HG03045 (cell line): ENCODE measurements around the gene PDE11A.

ENCODE experiments used
- ATAC-seq: cut with Tn5 transposase; IDR thresholded peaks from one replicate; pipeline ENCODE4 v1.9.1; 2021; ENCODE audit warnings: mild to moderate bottlenecking, moderate library complexity; ENCODE audit not compliant: unreplicated experiment

Gene PDE11A

GRCh38 chr2:177771191-177771590, 301.4 kb downstream of the PDE11A start:
- ATAC-seq = no peak

GRCh38 chr2:177767768-177768167, 304.8 kb downstream of the PDE11A start:
- no peak for ATAC-seq

- no peak for ATAC-seq
These were observed 306.9 kb downstream of the PDE11A start for GRCh38 chr2:177765698-177766097.

GRCh38 chr2:177763531-177764265, 308.9 kb downstream of the PDE11A start:
- ATAC-seq = peak; percentile 97

- ATAC-seq = no peak
These were observed 313.1 kb downstream of the PDE11A start for GRCh38 chr2:177759443-177759842.

- no peak for ATAC-seq
These were observed 313.8 kb downstream of the PDE11A start for GRCh38 chr2:177758591-177759371.

- ATAC-seq = no peak
These were observed 316.2 kb downstream of the PDE11A start for GRCh38 chr2:177756336-177756735.

- ATAC-seq = no peak
These were observed 318.1 kb downstream of the PDE11A start for GRCh38 chr2:177754492-177754873.

- ATAC-seq = no peak
These were observed 318.7 kb downstream of the PDE11A start for GRCh38 chr2:177753682-177754491.

- no peak for ATAC-seq
These were observed 324.2 kb downstream of the PDE11A start for GRCh38 chr2:177748360-177748759.

- ATAC-seq = no peak
These were observed 325.2 kb downstream of the PDE11A start for GRCh38 chr2:177747384-177747783.

- no peak for ATAC-seq
These were observed 326.2 kb downstream of the PDE11A start for GRCh38 chr2:177746358-177746757.

- ATAC-seq = no peak
These were observed 327.0 kb downstream of the PDE11A start for GRCh38 chr2:177745531-177745930.

- ATAC-seq = no peak
These were observed 329.7 kb downstream of the PDE11A start for GRCh38 chr2:177742851-177743250.

GRCh38 chr2:177741866-177742265, 330.7 kb downstream of the PDE11A start:
- ATAC-seq = no peak

- ATAC-seq = no peak
These were observed 331.9 kb downstream of the PDE11A start for GRCh38 chr2:177740700-177741099.

GRCh38 chr2:177738461-177739235, 333.9 kb downstream of the PDE11A start:
- no peak for ATAC-seq

- no peak for ATAC-seq
These were observed 337.2 kb downstream of the PDE11A start for GRCh38 chr2:177735318-177735803.

GRCh38 chr2:177733322-177733855, 339.2 kb downstream of the PDE11A start:
- ATAC-seq = no peak

GRCh38 chr2:177731384-177731783, 341.2 kb downstream of the PDE11A start:
- no peak for ATAC-seq
